ENCODE measurements around the gene FNDC8.

- no peak for TF ChIP-seq TAF1 (IDR thresholded peaks at IDR 0.05; ENCODE audit: borderline replicate concordance, insufficient read depth, low read length)
- TF ChIP-seq REST (IDR thresholded peaks at IDR 0.05; ENCODE audit: insufficient read depth in 1 of 2, low read depth in 2 of 2, low read length in 2 of 2) = no peak
Observed at GRCh38 chr17:35161281-35161761, 39.9 kb downstream of the FNDC8 start.
